GM21381 (cell line): ENCODE measurements around the gene WDR7.
A peak's percentile ranks its signal among the peaks of the same experiment; 100 is the strongest.
"Not testable (repeated sequence)": the region's sequence is repeated elsewhere in the genome, so short reads cannot be mapped to it uniquely, and the experiment has no call there.

Experiments used
- ATAC-seq: cut with Tn5 transposase; IDR thresholded peaks from one replicate; pipeline ENCODE4 v1.9.1; 2021; ENCODE audit warnings: mild to moderate bottlenecking, moderate library complexity; ENCODE audit not compliant: unreplicated experiment

Gene WDR7

GRCh38 chr18:56652802-56653201, 1.6 kb downstream of the WDR7 start:
- no peak for ATAC-seq

GRCh38 chr18:56654280-56654679, 3.1 kb downstream of the WDR7 start:
- ATAC-seq = not testable (repeated sequence)

- ATAC-seq = no peak
Observed at GRCh38 chr18:56658261-56658660, 7.1 kb downstream of the WDR7 start.

- ATAC-seq = no peak
Observed at GRCh38 chr18:56659111-56659510, 8.0 kb downstream of the WDR7 start.

- ATAC-seq = no peak
Observed at GRCh38 chr18:56660655-56661054, 9.5 kb downstream of the WDR7 start.

GRCh38 chr18:56661360-56662062, 10.4 kb downstream of the WDR7 start:
- ATAC-seq = no peak

- ATAC-seq = no peak
Observed at GRCh38 chr18:56662063-56662408, 10.9 kb downstream of the WDR7 start.

- ATAC-seq = no peak
Observed at GRCh38 chr18:56662502-56662901, 11.3 kb downstream of the WDR7 start.

GRCh38 chr18:56662902-56663301, 11.7 kb downstream of the WDR7 start:
- no peak for ATAC-seq

GRCh38 chr18:56672391-56672790, 21.2 kb downstream of the WDR7 start:
- no peak for ATAC-seq

- ATAC-seq = no peak
Observed at GRCh38 chr18:56672981-56673380, 21.8 kb downstream of the WDR7 start.

- no peak for ATAC-seq
Observed at GRCh38 chr18:56676639-56677038, 25.5 kb downstream of the WDR7 start.

- no peak for ATAC-seq
Observed at GRCh38 chr18:56678836-56679565, 27.8 kb downstream of the WDR7 start.

- no peak for ATAC-seq
Observed at GRCh38 chr18:56684277-56684676, 33.1 kb downstream of the WDR7 start.

- ATAC-seq = no peak
Observed at GRCh38 chr18:56691530-56691929, 40.4 kb downstream of the WDR7 start.

GRCh38 chr18:56696966-56697365, 45.8 kb downstream of the WDR7 start:
- ATAC-seq = no peak

- ATAC-seq = no peak
Observed at GRCh38 chr18:56702946-56703345, 51.8 kb downstream of the WDR7 start.

- ATAC-seq = peak; percentile 99
Observed at GRCh38 chr18:56709463-56709862, 58.3 kb downstream of the WDR7 start.

GRCh38 chr18:56711708-56712445, 60.7 kb downstream of the WDR7 start:
- ATAC-seq = no peak

GRCh38 chr18:56712761-56713160, 61.6 kb downstream of the WDR7 start:
- ATAC-seq = no peak

- no peak for ATAC-seq
Observed at GRCh38 chr18:56715121-56715520, 64.0 kb downstream of the WDR7 start.

- no peak for ATAC-seq
Observed at GRCh38 chr18:56716692-56717146, 65.6 kb downstream of the WDR7 start.
